ENCODE data around the gene CCDC154.

The CCDC154 gene

GRCh38 chr16:1437606-1438005 lies 6.8 kb downstream of the CCDC154 start:
- no peak for DNase-seq

- DNase-seq = no peak
Observed at GRCh38 chr16:1436731-1437355, 7.5 kb downstream of the CCDC154 start.

DNA sequence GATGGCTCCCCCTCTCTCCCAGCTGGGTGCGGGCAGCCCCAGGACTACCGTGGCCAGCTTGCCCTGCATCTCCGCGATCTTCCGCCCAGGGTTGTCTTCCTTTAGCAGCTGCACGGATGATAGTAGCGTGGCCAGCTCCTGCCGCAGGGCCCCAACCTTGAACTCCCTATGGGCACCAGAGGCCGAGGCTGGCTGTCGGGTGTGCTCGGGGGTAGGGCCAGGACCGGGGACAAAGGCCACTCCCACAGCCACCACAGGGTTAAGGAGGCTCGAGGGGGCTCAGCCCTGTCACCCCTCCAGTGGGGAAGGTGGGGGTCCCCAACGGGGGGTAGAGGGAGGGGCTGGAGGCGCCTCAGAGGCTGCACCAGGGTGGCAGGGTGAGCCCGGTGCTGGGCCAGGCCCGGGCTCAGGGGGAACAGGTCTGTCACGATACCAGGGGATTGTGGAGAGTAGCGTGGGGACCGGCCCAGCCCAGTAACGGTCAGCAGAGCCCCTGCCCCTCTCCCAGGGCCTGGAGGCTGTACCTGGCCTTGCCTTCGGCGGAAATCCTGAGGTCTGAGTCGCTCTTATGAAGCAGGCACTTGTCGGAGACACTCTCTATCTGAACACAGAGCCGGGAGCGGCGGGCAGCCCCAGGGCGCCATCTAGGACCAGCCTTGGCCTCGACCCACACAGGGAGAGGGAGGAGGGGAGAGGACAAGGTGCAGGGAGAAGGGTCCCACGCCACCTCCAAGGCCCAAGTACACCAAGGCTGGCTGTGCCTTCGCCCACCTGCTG lies 8.2 kb downstream of the CCDC154 start:
- no peak for DNase-seq

- DNase-seq = no peak
Observed at GRCh38 chr16:1434644-1435592, 9.4 kb downstream of the CCDC154 start.

GRCh38 chr16:1433756-1434155 lies 10.6 kb downstream of the CCDC154 start:
- DNase-seq = peak in 1 of 5 donors; percentile 8

GRCh38 chr16:1433263-1433560 lies 11.1 kb downstream of the CCDC154 start:
- peak in 1 of 5 donors; percentile 9 for DNase-seq

DNA sequence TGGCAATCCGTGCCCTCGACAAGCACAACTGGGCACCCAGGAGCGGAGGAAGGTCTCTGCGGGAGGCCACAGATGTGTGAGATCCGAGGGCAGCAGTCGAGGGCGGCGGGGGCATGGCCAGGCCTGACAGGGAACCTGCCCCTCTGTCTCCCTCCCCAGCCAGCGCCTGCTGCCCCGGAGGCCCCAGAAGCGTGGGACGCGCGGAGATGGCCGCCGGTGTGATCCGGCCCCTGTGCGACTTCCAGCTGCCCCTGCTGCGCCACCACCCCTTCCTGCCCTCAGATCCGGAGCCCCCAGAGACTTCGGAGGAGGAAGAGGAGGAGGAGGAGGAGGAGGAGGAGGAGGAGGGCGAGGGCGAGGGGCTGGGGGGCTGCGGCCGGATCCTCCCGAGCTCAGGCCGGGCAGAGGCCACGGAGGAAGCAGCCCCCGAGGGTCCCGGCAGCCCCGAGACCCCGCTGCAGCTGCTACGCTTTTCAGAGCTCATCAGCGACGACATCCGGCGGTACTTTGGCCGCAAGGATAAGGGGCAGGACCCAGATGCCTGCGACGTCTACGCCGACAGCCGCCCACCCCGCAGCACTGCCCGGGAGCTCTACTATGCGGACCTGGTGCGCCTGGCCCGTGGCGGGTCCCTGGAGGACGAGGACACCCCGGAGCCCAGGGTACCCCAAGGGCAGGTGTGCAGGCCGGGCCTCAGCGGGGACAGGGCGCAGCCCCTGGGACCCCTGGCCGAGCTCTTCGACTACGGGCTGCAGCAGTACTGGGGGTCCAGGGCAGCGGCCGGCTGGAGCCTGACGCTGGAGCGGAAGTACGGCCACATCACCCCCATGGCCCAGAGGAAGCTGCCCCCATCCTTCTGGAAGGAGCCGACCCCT lies 11.7 kb downstream of the CCDC154 start:
- DNase-seq = peak in 1 of 5 donors; percentile 10

GRCh38 chr16:1431497-1432270 lies 12.7 kb downstream of the CCDC154 start:
- no peak for DNase-seq

- DNase-seq = no peak
Observed at GRCh38 chr16:1430759-1431496, 13.4 kb downstream of the CCDC154 start, which contains the start of gene PERCC1. Gene PERCC1, plus strand, starts transcription at chr16:1431078. Its CDS starts 1,516 bp downstream, at chr16:1432594.

DNA sequence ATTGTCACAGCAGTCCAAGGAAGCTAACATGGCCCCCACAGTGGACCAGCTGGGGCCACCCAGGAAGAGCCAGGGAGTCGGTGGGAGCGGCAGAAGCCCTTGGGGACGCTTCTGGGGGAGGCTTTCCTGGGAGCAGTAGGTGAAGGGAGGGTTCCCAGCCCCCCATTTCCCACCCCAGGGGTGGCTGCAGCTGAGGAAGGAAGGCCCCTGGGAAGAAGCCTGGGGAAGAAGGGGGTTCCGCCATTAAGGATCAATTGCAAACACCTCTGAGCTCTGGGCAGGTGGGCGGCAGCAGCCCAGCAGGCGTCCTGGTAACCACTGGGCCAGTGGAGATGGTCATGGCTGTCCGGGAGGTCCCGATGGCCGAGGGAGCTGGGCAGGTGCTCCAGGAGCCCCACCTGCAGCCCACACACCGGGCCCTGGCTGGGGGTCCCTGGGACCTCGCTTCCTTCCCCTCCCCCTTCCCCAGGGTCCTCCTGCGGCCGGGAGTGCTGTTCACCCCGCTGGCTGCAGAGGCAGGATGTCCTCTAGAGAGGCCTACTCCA lies 14.1 kb downstream of the CCDC154 start:
- DNase-seq = no peak

- DNase-seq = no peak
Observed at GRCh38 chr16:1429631-1430030, 14.7 kb downstream of the CCDC154 start.

DNA sequence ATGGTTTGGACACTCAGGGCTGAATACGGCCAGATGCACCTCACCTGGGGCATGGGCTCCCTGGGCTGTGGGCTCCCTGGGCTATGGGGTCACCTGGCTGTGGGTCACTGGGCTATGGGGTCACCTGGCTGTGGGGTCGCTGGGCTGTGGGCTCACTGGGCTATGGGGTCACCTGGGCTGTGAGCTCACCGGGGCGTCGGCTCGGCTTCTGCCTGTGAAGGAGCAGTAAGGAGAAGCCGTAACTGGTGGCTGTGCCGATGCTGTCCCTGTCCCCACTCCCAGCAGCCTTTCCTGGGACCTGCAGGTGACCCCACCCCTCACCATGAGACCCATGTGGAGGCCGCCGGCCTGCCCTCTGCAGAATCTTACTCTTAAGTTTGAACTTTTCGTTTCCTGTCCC lies 15.3 kb downstream of the CCDC154 start:
- no peak for DNase-seq

DNA sequence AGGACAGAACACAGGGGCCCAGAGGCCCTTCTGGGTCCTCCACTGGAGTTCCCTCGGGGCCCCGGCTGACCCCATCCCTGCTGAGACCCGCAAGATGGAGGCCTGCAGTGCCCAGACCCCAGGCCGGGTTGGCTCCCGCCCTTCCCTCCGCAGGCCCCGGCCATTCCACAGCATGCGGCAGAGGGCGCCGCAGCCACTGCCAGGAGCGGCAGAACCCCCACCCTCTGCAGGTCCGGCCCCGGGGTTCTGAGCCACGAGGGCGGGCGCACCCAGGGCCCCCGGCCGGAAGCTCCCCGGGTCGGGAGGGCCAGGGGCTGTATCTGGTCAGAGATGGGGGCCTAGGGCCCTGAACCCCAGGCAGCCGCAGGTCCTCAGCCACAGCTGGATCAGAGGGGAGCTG lies 15.8 kb downstream of the CCDC154 start:
- DNase-seq = peak in 1 of 5 donors; percentile 15

DNA sequence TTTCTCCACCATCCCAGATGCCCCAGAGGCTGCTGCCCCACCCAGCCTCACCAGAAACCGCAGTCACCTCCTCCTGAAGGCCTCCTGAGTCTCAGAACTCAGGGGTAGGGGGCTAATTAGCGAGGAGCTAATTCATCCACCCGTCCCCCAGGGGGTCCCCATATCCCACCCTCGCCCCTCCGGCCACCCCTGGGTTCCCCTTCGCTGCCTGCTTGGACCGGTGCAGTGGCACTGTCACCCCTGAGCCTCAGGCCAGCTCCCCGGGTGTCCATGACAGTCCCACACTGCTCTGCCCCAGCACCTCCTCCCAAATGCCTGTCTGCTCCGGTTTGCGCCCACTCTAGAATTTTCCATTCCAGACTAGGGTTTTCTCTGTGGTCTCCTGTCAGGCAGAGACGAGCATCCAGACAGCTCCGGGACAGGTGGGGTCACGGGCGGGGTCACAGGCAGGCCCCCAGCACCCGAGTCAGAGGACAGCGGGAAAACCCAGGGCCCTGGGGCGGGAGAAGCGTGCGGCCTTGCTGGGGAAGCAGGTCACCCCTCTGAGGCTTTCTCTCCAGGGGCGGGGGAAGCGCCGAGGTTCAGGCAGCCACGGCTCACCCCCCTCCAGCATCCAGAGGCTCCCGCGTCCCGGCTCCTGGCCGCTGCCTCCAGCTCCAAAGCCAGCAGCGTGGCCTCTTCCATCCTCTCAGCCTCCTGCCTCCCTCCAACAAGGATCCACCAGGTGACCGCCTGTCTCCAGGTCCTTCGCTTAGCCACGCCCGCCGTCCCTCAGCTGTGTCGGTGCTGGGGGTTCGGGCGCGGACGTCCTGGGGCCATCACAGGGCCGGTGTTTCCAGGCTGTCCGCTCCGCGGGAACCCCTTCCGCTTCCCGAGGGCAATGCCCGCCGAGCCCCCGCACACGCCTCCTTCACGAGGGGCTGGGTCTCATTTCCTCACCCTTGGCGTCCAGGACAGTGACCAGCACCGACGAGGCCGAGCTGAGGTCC lies 16.6 kb downstream of the CCDC154 start:
- DNase-seq = no peak

DNA sequence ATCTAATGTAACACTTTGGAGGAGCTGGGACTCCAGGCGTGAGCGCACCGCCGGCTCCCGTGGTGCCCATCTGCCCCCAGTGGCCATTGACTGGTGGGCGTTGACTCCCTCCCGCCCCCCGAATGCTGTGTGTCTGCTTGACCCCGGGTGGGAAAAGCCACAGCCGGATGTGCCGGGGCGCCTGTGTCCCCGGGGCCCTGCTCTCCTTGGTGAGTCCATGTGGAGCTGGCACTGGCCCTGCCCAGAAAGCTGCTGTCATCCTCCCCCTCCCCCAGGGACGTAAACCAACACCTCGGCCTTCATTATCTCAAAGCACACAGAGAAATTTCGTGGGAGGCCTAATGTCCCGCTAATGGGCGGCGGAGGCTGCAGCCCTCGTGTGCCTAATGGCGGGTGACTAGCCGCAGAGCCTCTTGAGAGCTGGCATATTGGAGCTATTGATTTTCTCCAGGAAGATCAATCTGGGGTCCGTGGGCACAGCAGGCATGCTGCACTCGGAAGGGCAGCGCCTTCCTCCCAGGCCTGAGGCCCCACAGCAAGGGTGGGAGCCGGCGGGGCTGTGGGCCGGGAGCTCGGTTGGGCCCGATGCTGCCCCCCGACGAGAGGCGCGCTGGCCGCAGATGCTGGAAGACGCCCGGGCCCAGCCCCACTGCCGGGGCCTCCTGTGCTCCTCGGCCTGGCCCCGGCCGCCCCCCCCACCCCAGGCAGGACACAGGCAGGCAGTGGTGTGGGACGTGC lies 17.5 kb downstream of the CCDC154 start:
- DNase-seq = no peak

DNA sequence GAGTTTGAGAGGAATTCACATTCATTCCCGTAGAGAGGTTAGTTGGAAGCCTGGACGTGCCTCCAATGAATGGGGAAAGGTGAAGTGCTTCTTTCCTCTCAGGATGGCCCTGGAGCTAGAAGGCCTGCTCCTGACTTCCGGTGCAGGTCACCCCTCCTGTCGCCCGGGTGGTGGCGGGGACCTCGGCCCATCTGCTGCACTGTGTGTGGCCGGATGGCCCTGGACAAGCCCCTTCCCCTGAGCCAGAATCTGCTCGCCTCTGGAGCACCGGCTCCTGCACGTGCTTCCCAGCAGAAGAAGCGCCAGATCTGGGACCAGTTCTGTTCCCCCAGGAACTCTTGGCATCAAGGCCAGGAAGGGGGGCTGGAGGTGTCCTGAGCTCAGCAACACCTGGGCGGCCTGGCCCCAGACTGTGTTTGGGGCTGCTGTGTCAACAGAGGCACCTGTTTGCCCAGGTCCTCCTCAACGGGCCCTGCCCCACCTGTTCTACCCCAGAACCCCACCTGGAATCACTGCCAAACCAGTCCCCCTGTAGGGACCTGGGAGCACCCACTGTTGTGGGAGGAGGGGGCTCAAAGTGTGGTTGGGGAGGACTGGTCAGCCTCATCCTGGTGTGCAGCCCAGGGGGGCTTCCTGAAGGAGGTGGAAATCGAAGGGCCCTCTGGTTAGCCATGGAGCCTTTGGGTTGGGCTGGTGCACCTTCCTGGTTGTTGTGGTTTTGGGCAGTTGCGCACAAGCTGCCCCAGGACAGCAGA lies 18.6 kb downstream of the CCDC154 start:
- DNase-seq = no peak

DNA sequence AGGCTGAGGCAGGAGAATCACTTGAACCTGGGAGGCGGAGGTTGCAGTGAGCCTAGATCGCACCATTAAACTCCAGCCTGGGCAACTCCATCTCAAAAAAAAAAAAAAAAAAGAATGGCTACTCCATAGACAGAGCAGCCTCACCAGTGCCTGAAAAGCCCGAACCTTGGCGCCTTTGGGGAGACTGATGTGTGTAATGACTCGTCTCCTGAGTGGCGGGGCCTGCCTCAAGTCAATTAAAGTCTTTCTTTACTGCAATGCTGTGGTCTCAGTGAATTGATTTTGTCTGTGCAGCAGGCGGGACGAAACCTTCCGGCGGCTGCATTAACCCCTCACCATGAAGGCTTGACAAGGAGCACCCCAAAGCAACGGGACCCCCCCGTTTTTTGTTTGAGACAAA lies 20.3 kb downstream of the CCDC154 start:
- no peak for DNase-seq

DNA sequence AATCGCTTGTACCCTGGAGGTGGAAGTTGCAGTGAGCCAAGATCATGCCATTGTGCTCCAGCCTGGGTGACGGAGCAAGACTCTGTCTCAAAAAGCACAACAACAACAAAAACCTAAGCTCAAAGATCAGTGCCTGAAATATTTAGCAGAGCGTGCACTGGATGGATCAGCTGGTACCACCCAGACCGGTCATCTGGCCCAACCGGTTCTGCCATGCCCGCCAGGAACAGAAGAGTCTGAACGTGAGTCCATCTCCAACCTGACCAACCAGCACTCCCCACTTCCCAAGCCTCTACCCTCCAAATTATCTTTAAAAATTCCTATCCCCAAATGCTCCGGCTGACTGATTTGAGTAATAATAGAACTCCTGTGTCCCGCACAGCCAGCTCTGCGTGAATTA lies 22.3 kb downstream of the CCDC154 start:
- no peak for DNase-seq
